Measurements from ENCODE around the gene GEN1.

GRCh38 chr2:17804358-17804757 is 50.4 kb downstream of the GEN1 start:
- TF ChIP-seq REST (IDR thresholded peaks at IDR 0.05) (no peak), RXRA (IDR thresholded peaks at IDR 0.05) (no peak), GABPA (IDR thresholded peaks at IDR 0.05 in 1 of 2, conservative IDR thresholded peaks at IDR 0.05 in 1 of 2) (no peak)
